Left ventricle myocardium inferior (tissue), 1 donor: ENCODE measurements around the gene CDCP2. TPM values are rescaled to one million over a fixed set of nuclear protein-coding genes. Genes with fewer than 3 reads are reported as not detected.

Experiments used
- DNase-seq: peaks from one replicate; pipeline ENCODE4 v3.0.0-alpha.2; 2020
- H3K27ac ChIP-seq: fragments of 200-600 bp; replicated peaks from 2 replicates; pipeline ENCODE4 v1.8.0; 2021
- H3K27me3 ChIP-seq: fragments of 200-600 bp; 2 replicates; pipeline ENCODE4 v1.8.0; 2021; ENCODE audit warnings: low read depth
- H3K36me3 ChIP-seq: fragments of 200-600 bp; 2 replicates; pipeline ENCODE4 v1.8.0; 2021
- H3K4me1 ChIP-seq: fragments of 200-600 bp; 2 replicates; pipeline ENCODE4 v1.8.0; 2021
- H3K4me3 ChIP-seq: fragments of 200-600 bp; 2 replicates; pipeline ENCODE4 v1.8.0; 2021; ENCODE audit warnings: mild to moderate bottlenecking, moderate library complexity
- H3K9me3 ChIP-seq: fragments of 200-600 bp; replicated peaks from 2 replicates; pipeline ENCODE4 v1.8.0; 2021
- CTCF ChIP-seq: fragments of 200-600 bp; IDR thresholded peaks from 2 replicates; pipeline ENCODE4 v1.8.0; 2021; ENCODE audit warnings: antibody characterized with exemption, mild to moderate bottlenecking, borderline replicate concordance
- intact Hi-C: fragments of 100-400 bp; cut with micrococcal nuclease; formaldehyde crosslinking; loops from one replicate; pipeline ENCODE4 v1.11.0; 2022
- total RNA-seq: library from RNA; stranded (reverse); fragmentation: NEBNext Ultra II Directional; extraction: Animal tissue kit (Norgen Biotek cat#: 25700); gene quantifications from one replicate; pipeline ENCODE4 v1.2.1, GENCODE V29; 2021
- donor health status: DM: no; HTN: yes; CAD: no; lungs with severe emphysema.

Gene CDCP2
- total RNA-seq, 1 donor from 2014 or later, result not detected

- peaks cover 7% of the 10 kb centered on the region for H3K36me3 ChIP-seq
- no peaks in the 10 kb centered on the region for H3K27me3 ChIP-seq
- H3K27ac ChIP-seq, result no peak overlapping the region
- no peak overlapping the region for H3K4me3 ChIP-seq
- no peak for DNase-seq
- H3K9me3 ChIP-seq, result no peaks in the 10 kb centered on the region
- no peaks in the 10 kb centered on the region for H3K4me1 ChIP-seq
- TF ChIP-seq CTCF, result no peak
- intact Hi-C loops, result no loop called here
These were observed 68.0 kb downstream of the CDCP2 start for GRCh38 chr1:54084794-54085193.

Other genes starting within 250 kb of the CDCP2 start
- 13.2 TPM for gene IFT25, start 207.3 kb downstream of the CDCP2 start, total RNA-seq
- 12.9 TPM for gene LRRC42, start 206.7 kb downstream of the CDCP2 start, total RNA-seq
- gene LDLRAD1, start 134.8 kb downstream of the CDCP2 start, total RNA-seq, result not detected
- gene TMEM59, start 99.8 kb downstream of the CDCP2 start, total RNA-seq, result 337 TPM
- gene TCEANC2, start 99.4 kb downstream of the CDCP2 start, total RNA-seq, result 5.7 TPM
- 6.1 TPM for gene CYB5RL, start 47.0 kb upstream of the CDCP2 start, total RNA-seq
- 78.3 TPM for gene MRPL37, start 47.2 kb upstream of the CDCP2 start, total RNA-seq